Chondrocyte (in vitro differentiated cells): ENCODE measurements around the gene LDB3. TPM values are rescaled to one million over a fixed set of nuclear protein-coding genes. Genes with fewer than 3 reads are reported as not detected.
A peak's percentile ranks its signal among the peaks of the same experiment; 100 is the strongest.

ENCODE experiments used
- DNase-seq: peaks from one replicate; pipeline ENCODE4 v3.0.0; 2021; ENCODE audit warnings: mixed read lengths, low spot score
- H3K27ac Mint-ChIP-seq: one replicate; pipeline ENCODE4 v1.8.0; 2021; ENCODE audit warnings: mild to moderate bottlenecking, moderate library complexity, mixed read lengths; ENCODE audit not compliant: unreplicated experiment
- H3K27me3 Mint-ChIP-seq: 2 replicates; pipeline ENCODE4 v1.8.0; 2021; ENCODE audit warnings: low read depth, mixed read lengths
- H3K36me3 Mint-ChIP-seq: 2 replicates; pipeline ENCODE4 v1.8.0; 2021; ENCODE audit warnings: low read depth, mixed read lengths
- H3K4me1 Mint-ChIP-seq: 2 replicates; pipeline ENCODE4 v1.8.0; 2021; ENCODE audit warnings: low read depth, mild to moderate bottlenecking, mixed read lengths
- H3K4me3 Mint-ChIP-seq: one replicate; pipeline ENCODE4 v1.8.0; 2021; ENCODE audit warnings: mild to moderate bottlenecking, moderate library complexity, mixed read lengths; ENCODE audit not compliant: unreplicated experiment
- H3K9me3 Mint-ChIP-seq: 2 replicates; pipeline ENCODE4 v1.8.0; 2021; ENCODE audit warnings: low read depth, mixed read lengths
- CTCF ChIP-seq: fragments of 200-600 bp; sonication (generic); IDR thresholded peaks from 2 replicates; pipeline ENCODE4 v1.5.0; 2021; ENCODE audit warnings: antibody characterized with exemption, mild to moderate bottlenecking, moderate library complexity
- total RNA-seq: library from RNA; stranded (reverse); gene quantifications from 3 replicates; pipeline ENCODE4 v1.2.1, GENCODE V29; 2021

The LDB3 gene
- total RNA-seq, 1 donor from 2014 or later: 21.5 TPM

GRCh38 chr10:86773498-86773897 lies 105.2 kb downstream of the LDB3 start:
- no peak for TF ChIP-seq CTCF
- no peak overlapping the region for H3K4me3 Mint-ChIP-seq
- H3K4me1 Mint-ChIP-seq: peaks cover 63% of the 10 kb centered on the region
- H3K36me3 Mint-ChIP-seq: no peaks in the 10 kb centered on the region
- H3K27me3 Mint-ChIP-seq: no peaks in the 10 kb centered on the region
- H3K9me3 Mint-ChIP-seq: no peaks in the 10 kb centered on the region
- no peak overlapping the region for H3K27ac Mint-ChIP-seq
- no peak for DNase-seq

- Mint-ChIP-seq H3K9me3 (no peaks in the 10 kb centered on the region), H3K27me3 (no peaks in the 10 kb centered on the region), H3K4me3 (no peak overlapping the region), H3K27ac (peak overlapping the region; percentile 84), H3K4me1 (peaks cover 60% of the 10 kb centered on the region), H3K36me3 (no peaks in the 10 kb centered on the region)
- DNase-seq: no peak
- TF ChIP-seq CTCF: no peak
These were observed 107.0 kb downstream of the LDB3 start for GRCh38 chr10:86775056-86775869.

- no peak for TF ChIP-seq CTCF
- Mint-ChIP-seq H3K9me3 (no peaks in the 10 kb centered on the region), H3K4me3 (no peak overlapping the region), H3K4me1 (peaks cover 58% of the 10 kb centered on the region), H3K36me3 (no peaks in the 10 kb centered on the region), H3K27me3 (no peaks in the 10 kb centered on the region), H3K27ac (peak overlapping the region; percentile 84)
- DNase-seq: no peak
These were observed 107.5 kb downstream of the LDB3 start for GRCh38 chr10:86775870-86776180.

GRCh38 chr10:86779220-86780017 lies 111.1 kb downstream of the LDB3 start:
- Mint-ChIP-seq H3K4me3 (no peak overlapping the region), H3K27ac (peak overlapping the region; percentile 50)

More at GRCh38 chr10:86779220-86780017, 111.1 kb downstream of the LDB3 start:
- no peak for DNase-seq
- TF ChIP-seq CTCF: no peak
- peaks cover 9% of the 10 kb centered on the region for H3K9me3 Mint-ChIP-seq
- H3K27me3 Mint-ChIP-seq: no peaks in the 10 kb centered on the region
- H3K4me1 Mint-ChIP-seq: peaks cover 47% of the 10 kb centered on the region
- no peaks in the 10 kb centered on the region for H3K36me3 Mint-ChIP-seq
